22Rv1 (cell line): Measurements from ENCODE around the gene SERPINH1.

Experiments
- ZFX ChIP-seq: fragments of 450-650 bp; IDR thresholded peaks from 2 replicates; pipeline ENCODE4 v1.6.1; 2017; ENCODE audit warnings: antibody characterized with exemption, borderline replicate concordance
- TF ChIP-seq, protein P1 (sequence below): fragments of 450-650 bp; IDR thresholded peaks from 2 replicates; pipeline ENCODE4 v1.5.1; 2017; ENCODE audit warnings: mild to moderate bottlenecking

DNA sequence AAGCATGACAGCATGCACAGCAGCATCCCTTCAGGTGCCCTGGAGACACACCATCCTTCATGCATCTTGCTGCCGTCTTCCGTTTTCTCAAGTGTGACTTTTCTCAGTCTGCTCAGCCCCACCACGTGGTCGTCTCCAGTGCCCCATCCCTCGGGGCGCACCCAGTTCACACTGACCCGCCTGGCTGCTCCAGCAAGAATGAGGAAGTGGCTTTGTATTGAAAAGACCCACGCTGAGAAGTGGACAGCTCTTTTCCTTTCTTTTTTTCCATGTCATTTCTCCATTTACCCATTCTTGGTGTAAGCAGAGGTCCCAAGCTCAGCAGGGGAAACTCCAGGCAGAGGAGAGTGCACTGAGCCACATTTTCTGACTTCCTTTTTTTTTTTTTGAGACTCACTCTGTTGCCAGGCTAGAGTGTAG, 14.5 kb downstream of the SERPINH1 start:
- TF ChIP-seq, protein P1, sequence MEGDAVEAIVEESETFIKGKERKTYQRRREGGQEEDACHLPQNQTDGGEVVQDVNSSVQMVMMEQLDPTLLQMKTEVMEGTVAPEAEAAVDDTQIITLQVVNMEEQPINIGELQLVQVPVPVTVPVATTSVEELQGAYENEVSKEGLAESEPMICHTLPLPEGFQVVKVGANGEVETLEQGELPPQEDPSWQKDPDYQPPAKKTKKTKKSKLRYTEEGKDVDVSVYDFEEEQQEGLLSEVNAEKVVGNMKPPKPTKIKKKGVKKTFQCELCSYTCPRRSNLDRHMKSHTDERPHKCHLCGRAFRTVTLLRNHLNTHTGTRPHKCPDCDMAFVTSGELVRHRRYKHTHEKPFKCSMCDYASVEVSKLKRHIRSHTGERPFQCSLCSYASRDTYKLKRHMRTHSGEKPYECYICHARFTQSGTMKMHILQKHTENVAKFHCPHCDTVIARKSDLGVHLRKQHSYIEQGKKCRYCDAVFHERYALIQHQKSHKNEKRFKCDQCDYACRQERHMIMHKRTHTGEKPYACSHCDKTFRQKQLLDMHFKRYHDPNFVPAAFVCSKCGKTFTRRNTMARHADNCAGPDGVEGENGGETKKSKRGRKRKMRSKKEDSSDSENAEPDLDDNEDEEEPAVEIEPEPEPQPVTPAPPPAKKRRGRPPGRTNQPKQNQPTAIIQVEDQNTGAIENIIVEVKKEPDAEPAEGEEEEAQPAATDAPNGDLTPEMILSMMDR = no peak
- no peak for TF ChIP-seq ZFX
